ENCODE data around the gene MALL. TPM values are rescaled to one million over a fixed set of nuclear protein-coding genes. Genes with fewer than 3 reads are reported as not detected.

The MALL gene
- total and polyA plus RNA-seq, 2 experiments from 2014 or later: 5.9 to 9.3 TPM

GRCh38 chr2:110106642-110107041 is 9.0 kb downstream of the MALL start:
- Histone ChIP-seq H4K20me1 (replicated peaks; ENCODE audit: insufficient read depth) (no peaks in the 10 kb centered on the region), H3K36me3 (ENCODE audit: insufficient read depth) (no peaks in the 10 kb centered on the region), H2AFZ (no peak overlapping the region), H3K79me2 (replicated peaks; ENCODE audit: insufficient read depth) (no peaks in the 10 kb centered on the region), H3K4me3 (no peak overlapping the region), H3K27ac (ENCODE audit: low read depth) (no peak overlapping the region), H3K9me2 (ENCODE audit: insufficient read depth) (no peaks in the 10 kb centered on the region), H3K4me2 (no peak overlapping the region), H3F3A (replicated peaks; ENCODE audit: low read depth) (no peaks in the 10 kb centered on the region), H3K4me1 (ENCODE audit: insufficient read depth) (no peaks in the 10 kb centered on the region), H3K27me3 (ENCODE audit: insufficient read depth) (no peaks in the 10 kb centered on the region)
- H3K27ac Mint-ChIP-seq: no peak overlapping the region
- DNase-seq (ENCODE audit: low spot score) (no peak), ATAC-seq (no peak)
- H3K4me3 Mint-ChIP-seq: no peak overlapping the region
- TF ChIP-seq, protein P1, sequence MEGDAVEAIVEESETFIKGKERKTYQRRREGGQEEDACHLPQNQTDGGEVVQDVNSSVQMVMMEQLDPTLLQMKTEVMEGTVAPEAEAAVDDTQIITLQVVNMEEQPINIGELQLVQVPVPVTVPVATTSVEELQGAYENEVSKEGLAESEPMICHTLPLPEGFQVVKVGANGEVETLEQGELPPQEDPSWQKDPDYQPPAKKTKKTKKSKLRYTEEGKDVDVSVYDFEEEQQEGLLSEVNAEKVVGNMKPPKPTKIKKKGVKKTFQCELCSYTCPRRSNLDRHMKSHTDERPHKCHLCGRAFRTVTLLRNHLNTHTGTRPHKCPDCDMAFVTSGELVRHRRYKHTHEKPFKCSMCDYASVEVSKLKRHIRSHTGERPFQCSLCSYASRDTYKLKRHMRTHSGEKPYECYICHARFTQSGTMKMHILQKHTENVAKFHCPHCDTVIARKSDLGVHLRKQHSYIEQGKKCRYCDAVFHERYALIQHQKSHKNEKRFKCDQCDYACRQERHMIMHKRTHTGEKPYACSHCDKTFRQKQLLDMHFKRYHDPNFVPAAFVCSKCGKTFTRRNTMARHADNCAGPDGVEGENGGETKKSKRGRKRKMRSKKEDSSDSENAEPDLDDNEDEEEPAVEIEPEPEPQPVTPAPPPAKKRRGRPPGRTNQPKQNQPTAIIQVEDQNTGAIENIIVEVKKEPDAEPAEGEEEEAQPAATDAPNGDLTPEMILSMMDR (conservative IDR thresholded peaks at IDR 0.05; ENCODE audit: low read depth in 2 of 2): no peak
- TF ChIP-seq, protein P2, sequence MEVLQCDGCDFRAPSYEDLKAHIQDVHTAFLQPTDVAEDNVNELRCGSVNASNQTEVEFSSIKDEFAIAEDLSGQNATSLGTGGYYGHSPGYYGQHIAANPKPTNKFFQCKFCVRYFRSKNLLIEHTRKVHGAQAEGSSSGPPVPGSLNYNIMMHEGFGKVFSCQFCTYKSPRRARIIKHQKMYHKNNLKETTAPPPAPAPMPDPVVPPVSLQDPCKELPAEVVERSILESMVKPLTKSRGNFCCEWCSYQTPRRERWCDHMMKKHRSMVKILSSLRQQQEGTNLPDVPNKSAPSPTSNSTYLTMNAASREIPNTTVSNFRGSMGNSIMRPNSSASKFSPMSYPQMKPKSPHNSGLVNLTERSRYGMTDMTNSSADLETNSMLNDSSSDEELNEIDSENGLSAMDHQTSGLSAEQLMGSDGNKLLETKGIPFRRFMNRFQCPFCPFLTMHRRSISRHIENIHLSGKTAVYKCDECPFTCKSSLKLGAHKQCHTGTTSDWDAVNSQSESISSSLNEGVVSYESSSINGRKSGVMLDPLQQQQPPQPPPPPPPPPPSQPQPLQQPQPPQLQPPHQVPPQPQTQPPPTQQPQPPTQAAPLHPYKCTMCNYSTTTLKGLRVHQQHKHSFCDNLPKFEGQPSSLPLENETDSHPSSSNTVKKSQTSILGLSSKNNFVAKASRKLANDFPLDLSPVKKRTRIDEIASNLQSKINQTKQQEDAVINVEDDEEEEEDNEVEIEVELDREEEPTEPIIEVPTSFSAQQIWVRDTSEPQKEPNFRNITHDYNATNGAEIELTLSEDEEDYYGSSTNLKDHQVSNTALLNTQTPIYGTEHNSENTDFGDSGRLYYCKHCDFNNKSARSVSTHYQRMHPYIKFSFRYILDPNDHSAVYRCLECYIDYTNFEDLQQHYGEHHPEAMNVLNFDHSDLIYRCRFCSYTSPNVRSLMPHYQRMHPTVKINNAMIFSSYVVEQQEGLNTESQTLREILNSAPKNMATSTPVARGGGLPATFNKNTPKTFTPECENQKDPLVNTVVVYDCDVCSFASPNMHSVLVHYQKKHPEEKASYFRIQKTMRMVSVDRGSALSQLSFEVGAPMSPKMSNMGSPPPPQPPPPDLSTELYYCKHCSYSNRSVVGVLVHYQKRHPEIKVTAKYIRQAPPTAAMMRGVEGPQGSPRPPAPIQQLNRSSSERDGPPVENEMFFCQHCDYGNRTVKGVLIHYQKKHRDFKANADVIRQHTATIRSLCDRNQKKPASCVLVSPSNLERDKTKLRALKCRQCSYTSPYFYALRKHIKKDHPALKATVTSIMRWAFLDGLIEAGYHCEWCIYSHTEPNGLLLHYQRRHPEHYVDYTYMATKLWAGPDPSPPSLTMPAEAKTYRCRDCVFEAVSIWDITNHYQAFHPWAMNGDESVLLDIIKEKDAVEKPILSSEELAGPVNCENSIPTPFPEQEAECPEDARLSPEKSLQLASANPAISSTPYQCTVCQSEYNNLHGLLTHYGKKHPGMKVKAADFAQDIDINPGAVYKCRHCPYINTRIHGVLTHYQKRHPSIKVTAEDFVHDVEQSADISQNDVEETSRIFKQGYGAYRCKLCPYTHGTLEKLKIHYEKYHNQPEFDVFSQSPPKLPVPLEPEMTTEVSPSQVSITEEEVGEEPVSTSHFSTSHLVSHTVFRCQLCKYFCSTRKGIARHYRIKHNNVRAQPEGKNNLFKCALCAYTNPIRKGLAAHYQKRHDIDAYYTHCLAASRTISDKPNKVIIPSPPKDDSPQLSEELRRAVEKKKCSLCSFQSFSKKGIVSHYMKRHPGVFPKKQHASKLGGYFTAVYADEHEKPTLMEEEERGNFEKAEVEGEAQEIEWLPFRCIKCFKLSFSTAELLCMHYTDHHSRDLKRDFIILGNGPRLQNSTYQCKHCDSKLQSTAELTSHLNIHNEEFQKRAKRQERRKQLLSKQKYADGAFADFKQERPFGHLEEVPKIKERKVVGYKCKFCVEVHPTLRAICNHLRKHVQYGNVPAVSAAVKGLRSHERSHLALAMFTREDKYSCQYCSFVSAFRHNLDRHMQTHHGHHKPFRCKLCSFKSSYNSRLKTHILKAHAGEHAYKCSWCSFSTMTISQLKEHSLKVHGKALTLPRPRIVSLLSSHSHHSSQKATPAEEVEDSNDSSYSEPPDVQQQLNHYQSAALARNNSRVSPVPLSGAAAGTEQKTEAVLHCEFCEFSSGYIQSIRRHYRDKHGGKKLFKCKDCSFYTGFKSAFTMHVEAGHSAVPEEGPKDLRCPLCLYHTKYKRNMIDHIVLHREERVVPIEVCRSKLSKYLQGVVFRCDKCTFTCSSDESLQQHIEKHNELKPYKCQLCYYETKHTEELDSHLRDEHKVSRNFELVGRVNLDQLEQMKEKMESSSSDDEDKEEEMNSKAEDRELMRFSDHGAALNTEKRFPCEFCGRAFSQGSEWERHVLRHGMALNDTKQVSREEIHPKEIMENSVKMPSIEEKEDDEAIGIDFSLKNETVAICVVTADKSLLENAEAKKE (CRISPR knock-in tag; IDR thresholded peaks at IDR 0.05): no peak
- no peak for TF ChIP-seq POLR2AphosphoS5 (IDR thresholded peaks at IDR 0.05; ENCODE audit: low read depth)
- TF ChIP-seq ZNF331 (CRISPR knock-in tag; IDR thresholded peaks at IDR 0.05; ENCODE audit: low read depth): no peak
- TF ChIP-seq, protein P3, sequence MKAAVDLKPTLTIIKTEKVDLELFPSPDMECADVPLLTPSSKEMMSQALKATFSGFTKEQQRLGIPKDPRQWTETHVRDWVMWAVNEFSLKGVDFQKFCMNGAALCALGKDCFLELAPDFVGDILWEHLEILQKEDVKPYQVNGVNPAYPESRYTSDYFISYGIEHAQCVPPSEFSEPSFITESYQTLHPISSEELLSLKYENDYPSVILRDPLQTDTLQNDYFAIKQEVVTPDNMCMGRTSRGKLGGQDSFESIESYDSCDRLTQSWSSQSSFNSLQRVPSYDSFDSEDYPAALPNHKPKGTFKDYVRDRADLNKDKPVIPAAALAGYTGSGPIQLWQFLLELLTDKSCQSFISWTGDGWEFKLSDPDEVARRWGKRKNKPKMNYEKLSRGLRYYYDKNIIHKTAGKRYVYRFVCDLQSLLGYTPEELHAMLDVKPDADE (IDR thresholded peaks at IDR 0.05): no peak
- no peak for TF ChIP-seq STAT1 (IDR thresholded peaks at IDR 0.05; ENCODE audit: unreplicated experiment)
- TF ChIP-seq ZNF114 (CRISPR knock-in tag; IDR thresholded peaks at IDR 0.05): no peak
- no peak for TF ChIP-seq CREB1 (CRISPR knock-in tag; IDR thresholded peaks at IDR 0.05; ENCODE audit: low read depth)
- H3K36me3 Mint-ChIP-seq (ENCODE audit: low read depth): no peaks in the 10 kb centered on the region
- H3K9me3 Mint-ChIP-seq: peaks cover 11% of the 10 kb centered on the region; the same call in 2 of the 3 replicates
- H3K4me1 Mint-ChIP-seq: peaks cover 4% of the 10 kb centered on the region; the same call in 2 of the 3 replicates
- H3K27me3 Mint-ChIP-seq (ENCODE audit: insufficient read depth, low read depth, poor library complexity): peaks cover 4% of the 10 kb centered on the region

Measured in GM23338 (cell line).